ENCODE results near the gene CLCA1.

DNA sequence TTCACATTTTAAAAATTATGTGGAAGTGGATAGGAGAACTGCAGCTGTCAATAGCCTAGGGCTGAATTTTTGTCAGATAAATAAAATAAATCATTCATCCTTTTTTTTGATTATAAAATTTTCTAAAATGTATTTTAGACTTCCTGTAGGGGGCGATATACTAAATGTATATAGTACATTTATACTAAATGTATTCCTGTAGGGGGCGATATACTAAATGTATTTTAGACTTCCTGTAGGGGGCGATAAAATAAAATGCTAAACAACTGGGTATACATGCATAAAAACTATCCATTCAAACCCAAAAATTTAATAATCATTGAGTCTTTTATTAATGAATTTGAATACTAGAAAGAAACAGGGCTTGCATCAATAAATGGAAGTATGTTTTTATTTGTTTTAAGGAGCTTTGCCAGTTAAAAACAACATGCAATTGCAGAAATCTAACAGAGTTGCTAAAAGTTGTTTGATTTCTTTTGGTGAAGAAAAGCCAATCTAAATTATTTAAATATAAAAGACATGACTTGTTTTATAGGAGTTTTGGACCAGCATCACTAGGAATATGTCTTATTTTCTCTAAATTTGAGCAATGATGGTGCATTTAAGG, 31.4 kb downstream of the CLCA1 start:
- TF ChIP-seq, protein P1, sequence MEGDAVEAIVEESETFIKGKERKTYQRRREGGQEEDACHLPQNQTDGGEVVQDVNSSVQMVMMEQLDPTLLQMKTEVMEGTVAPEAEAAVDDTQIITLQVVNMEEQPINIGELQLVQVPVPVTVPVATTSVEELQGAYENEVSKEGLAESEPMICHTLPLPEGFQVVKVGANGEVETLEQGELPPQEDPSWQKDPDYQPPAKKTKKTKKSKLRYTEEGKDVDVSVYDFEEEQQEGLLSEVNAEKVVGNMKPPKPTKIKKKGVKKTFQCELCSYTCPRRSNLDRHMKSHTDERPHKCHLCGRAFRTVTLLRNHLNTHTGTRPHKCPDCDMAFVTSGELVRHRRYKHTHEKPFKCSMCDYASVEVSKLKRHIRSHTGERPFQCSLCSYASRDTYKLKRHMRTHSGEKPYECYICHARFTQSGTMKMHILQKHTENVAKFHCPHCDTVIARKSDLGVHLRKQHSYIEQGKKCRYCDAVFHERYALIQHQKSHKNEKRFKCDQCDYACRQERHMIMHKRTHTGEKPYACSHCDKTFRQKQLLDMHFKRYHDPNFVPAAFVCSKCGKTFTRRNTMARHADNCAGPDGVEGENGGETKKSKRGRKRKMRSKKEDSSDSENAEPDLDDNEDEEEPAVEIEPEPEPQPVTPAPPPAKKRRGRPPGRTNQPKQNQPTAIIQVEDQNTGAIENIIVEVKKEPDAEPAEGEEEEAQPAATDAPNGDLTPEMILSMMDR (IDR thresholded peaks at IDR 0.05): peak; percentile 52 to 53
- TF ChIP-seq POLR2AphosphoS5 (IDR thresholded peaks at IDR 0.05): no peak
